ENCODE results near the gene APBA3. TPM values are rescaled to one million over a fixed set of nuclear protein-coding genes. Genes with fewer than 3 reads are reported as not detected.

Gene APBA3
- total and polyA plus RNA-seq, 9 of the 15 experiments (the other 6 are each of a cell fraction or from before 2014, with no cell fraction given) = 0.10 to 29.5 (median 11.5) TPM

GRCh38 chr19:3781603-3782002 lies 20.1 kb upstream of the APBA3 start (continued):
- TF ChIP-seq, protein P1, sequence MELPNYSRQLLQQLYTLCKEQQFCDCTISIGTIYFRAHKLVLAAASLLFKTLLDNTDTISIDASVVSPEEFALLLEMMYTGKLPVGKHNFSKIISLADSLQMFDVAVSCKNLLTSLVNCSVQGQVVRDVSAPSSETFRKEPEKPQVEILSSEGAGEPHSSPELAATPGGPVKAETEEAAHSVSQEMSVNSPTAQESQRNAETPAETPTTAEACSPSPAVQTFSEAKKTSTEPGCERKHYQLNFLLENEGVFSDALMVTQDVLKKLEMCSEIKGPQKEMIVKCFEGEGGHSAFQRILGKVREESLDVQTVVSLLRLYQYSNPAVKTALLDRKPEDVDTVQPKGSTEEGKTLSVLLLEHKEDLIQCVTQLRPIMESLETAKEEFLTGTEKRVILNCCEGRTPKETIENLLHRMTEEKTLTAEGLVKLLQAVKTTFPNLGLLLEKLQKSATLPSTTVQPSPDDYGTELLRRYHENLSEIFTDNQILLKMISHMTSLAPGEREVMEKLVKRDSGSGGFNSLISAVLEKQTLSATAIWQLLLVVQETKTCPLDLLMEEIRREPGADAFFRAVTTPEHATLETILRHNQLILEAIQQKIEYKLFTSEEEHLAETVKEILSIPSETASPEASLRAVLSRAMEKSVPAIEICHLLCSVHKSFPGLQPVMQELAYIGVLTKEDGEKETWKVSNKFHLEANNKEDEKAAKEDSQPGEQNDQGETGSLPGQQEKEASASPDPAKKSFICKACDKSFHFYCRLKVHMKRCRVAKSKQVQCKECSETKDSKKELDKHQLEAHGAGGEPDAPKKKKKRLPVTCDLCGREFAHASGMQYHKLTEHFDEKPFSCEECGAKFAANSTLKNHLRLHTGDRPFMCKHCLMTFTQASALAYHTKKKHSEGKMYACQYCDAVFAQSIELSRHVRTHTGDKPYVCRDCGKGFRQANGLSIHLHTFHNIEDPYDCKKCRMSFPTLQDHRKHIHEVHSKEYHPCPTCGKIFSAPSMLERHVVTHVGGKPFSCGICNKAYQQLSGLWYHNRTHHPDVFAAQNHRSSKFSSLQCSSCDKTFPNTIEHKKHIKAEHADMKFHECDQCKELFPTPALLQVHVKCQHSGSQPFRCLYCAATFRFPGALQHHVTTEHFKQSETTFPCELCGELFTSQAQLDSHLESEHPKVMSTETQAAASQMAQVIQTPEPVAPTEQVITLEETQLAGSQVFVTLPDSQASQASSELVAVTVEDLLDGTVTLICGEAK (IDR thresholded peaks at IDR 0.05) = no peak
- TF ChIP-seq, protein P1 (CRISPR knock-in tag; IDR thresholded peaks at IDR 0.05) = no peak
- TF ChIP-seq CBX5 (IDR thresholded peaks at IDR 0.05; ENCODE audit: borderline replicate concordance, low read depth) (peak; percentile 73; the same call in 1 of the 2 replicates), RBM39 (optimal IDR thresholded peaks at IDR 0.05; ENCODE audit: low read depth, low read length) (no peak), SMAD2 (IDR thresholded peaks at IDR 0.05; ENCODE audit: low read depth, low read length) (no peak), DEAF1 (CRISPR knock-in tag; IDR thresholded peaks at IDR 0.05) (no peak), ZNF778 (CRISPR knock-in tag; IDR thresholded peaks at IDR 0.05) (no peak), TRIM28 (IDR thresholded peaks at IDR 0.05) (peak; percentile 88), MED1 (CRISPR knock-in tag; IDR thresholded peaks at IDR 0.05; ENCODE audit: borderline replicate concordance) (no peak), NFXL1 (CRISPR knock-in tag; IDR thresholded peaks at IDR 0.05) (no peak), XRCC5 (IDR thresholded peaks at IDR 0.05; ENCODE audit: low read depth, low read length) (peak; percentile 34; the same call in 1 of the 2 replicates), CHD2 (IDR thresholded peaks at IDR 0.05; ENCODE audit: low read depth, low read length) (no peak), ZNF589 (CRISPR knock-in tag; IDR thresholded peaks at IDR 0.05; ENCODE audit: low read depth) (no peak), FOXK2 (conservative IDR thresholded peaks at IDR 0.05 in 1 of 2, IDR thresholded peaks at IDR 0.05 in 1 of 2; ENCODE audit: low read depth in 2 of 2) (no peak)
- TF ChIP-seq, protein P2, sequence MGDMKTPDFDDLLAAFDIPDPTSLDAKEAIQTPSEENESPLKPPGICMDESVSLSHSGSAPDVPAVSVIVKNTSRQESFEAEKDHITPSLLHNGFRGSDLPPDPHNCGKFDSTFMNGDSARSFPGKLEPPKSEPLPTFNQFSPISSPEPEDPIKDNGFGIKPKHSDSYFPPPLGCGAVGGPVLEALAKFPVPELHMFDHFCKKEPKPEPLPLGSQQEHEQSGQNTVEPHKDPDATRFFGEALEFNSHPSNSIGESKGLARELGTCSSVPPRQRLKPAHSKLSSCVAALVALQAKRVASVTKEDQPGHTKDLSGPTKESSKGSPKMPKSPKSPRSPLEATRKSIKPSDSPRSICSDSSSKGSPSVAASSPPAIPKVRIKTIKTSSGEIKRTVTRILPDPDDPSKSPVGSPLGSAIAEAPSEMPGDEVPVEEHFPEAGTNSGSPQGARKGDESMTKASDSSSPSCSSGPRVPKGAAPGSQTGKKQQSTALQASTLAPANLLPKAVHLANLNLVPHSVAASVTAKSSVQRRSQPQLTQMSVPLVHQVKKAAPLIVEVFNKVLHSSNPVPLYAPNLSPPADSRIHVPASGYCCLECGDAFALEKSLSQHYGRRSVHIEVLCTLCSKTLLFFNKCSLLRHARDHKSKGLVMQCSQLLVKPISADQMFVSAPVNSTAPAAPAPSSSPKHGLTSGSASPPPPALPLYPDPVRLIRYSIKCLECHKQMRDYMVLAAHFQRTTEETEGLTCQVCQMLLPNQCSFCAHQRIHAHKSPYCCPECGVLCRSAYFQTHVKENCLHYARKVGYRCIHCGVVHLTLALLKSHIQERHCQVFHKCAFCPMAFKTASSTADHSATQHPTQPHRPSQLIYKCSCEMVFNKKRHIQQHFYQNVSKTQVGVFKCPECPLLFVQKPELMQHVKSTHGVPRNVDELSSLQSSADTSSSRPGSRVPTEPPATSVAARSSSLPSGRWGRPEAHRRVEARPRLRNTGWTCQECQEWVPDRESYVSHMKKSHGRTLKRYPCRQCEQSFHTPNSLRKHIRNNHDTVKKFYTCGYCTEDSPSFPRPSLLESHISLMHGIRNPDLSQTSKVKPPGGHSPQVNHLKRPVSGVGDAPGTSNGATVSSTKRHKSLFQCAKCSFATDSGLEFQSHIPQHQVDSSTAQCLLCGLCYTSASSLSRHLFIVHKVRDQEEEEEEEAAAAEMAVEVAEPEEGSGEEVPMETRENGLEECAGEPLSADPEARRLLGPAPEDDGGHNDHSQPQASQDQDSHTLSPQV (IDR thresholded peaks at IDR 0.05) = no peak
